Endothelial cell of umbilical vein (primary cell): ENCODE results near the gene DYNLT2. TPM values are rescaled to one million over a fixed set of nuclear protein-coding genes. Genes with fewer than 3 reads are reported as not detected.

Source experiments
- BruUV-seq: library from RNA; stranded (reverse); fragments of 400-500 nt; replicated peaks from 2 replicates; lab custom pipeline; 2021; lab: Mats Ljungman, UMichigan
- CTCF ChIA-PET: fragments of 300-600, 350-600 bp; sonication (Branson Sonifier 250); formaldehyde crosslinking; loops from one replicate; lab custom pipeline; 2021; ENCODE audit warnings: antibody characterized with exemption, inconsistent platforms; lab: Charles Lee
- POLR2A ChIA-PET: fragments of 300-600, 350-600 bp; sonication (Branson Sonifier 250); formaldehyde crosslinking; loops from one replicate; lab custom pipeline; 2021; ENCODE audit warnings: antibody characterized with exemption, inconsistent platforms; lab: Charles Lee
- DNase-seq: peaks from one replicate; pipeline ENCODE4 v3.0.0-alpha.2; 2011; ENCODE audit warnings: low read depth, low spot score
- FAIRE-seq: peaks from 2 replicates; lab custom pipeline; 2011; peaks lifted over from hg19 to GRCh38; lab: Jason Lieb, UNC
- H2AFZ ChIP-seq: 2 replicates; pipeline ENCODE4 v1.6.0; 2012; ENCODE audit warnings: low read depth, low read length, control low read depth, inconsistent platforms
- H3K27ac ChIP-seq: 2 replicates; pipeline ENCODE4 v1.5.1; 2011; ENCODE audit warnings: low read depth, mild to moderate bottlenecking, control low read depth, low read length, moderate library complexity; ENCODE audit not compliant: insufficient read depth
- H3K27me3 ChIP-seq, 2 experiments: 2 replicates each; pipeline versions ENCODE4 v1.6.0 to v1.6.1; 2011; ENCODE audit warnings: low read length in 2 of 2, mixed read lengths in 1 of 2; ENCODE audit not compliant: control insufficient read depth in 2 of 2, insufficient read depth in 2 of 2
- H3K36me3 ChIP-seq, 2 experiments: 2 replicates in 1 of 2; 3 replicates in 1 of 2; pipeline ENCODE4 v1.5.1; 2011; ENCODE audit warnings: low read length in 2 of 2, mild to moderate bottlenecking in 1 of 2, moderate library complexity in 1 of 2; ENCODE audit not compliant: control insufficient read depth in 2 of 2, insufficient read depth in 2 of 2; ENCODE audit errors: extremely low read depth in 1 of 2
- H3K4me1 ChIP-seq: 3 replicates; pipeline ENCODE4 v1.5.1; 2011; ENCODE audit warnings: mild to moderate bottlenecking, low read length; ENCODE audit not compliant: control insufficient read depth, insufficient read depth; ENCODE audit errors: extremely low read depth
- H3K4me2 ChIP-seq: 2 replicates; pipeline ENCODE4 v1.6.1; 2011; ENCODE audit warnings: low read length, control low read depth, mixed read lengths; ENCODE audit not compliant: insufficient read depth
- H3K4me3 ChIP-seq, 3 experiments: fragments of 200-600 bp in 1 of 3; sonication (generic), shearing (Covaris generic) in 1 of 3; replicated peaks in 1 of 3; 2 replicates each; pipeline ENCODE4 v1.5.1; 2011 to 2016; ENCODE audit warnings: control low read depth in 3 of 3, low read length in 3 of 3, mild to moderate bottlenecking in 2 of 3, inconsistent platforms in 1 of 3, low read depth in 1 of 3, moderate library complexity in 1 of 3; ENCODE audit not compliant: insufficient read depth in 1 of 3
- H3K79me2 ChIP-seq: 2 replicates; pipeline ENCODE4 v1.6.0; 2012; ENCODE audit warnings: low read length, inconsistent platforms; ENCODE audit not compliant: control insufficient read depth, insufficient read depth
- H3K9ac ChIP-seq: replicated peaks from 2 replicates; pipeline ENCODE3; 2011; ENCODE audit warnings: low read length, control low read depth; ENCODE audit not compliant: insufficient read depth; ENCODE audit errors: extremely low read depth
- H3K9me1 ChIP-seq: replicated peaks from 3 replicates; pipeline ENCODE4 v1.6.0; 2011; ENCODE audit warnings: mild to moderate bottlenecking, low read length; ENCODE audit not compliant: control insufficient read depth, insufficient read depth; ENCODE audit errors: extremely low read depth
- H3K9me3 ChIP-seq: replicated peaks from 2 replicates; pipeline ENCODE4 v1.5.1; 2012; ENCODE audit warnings: low read length, inconsistent platforms; ENCODE audit not compliant: control insufficient read depth, insufficient read depth
- H4K20me1 ChIP-seq: replicated peaks from 2 replicates; pipeline ENCODE3; 2011; ENCODE audit warnings: mild to moderate bottlenecking, low read length; ENCODE audit not compliant: control insufficient read depth, insufficient read depth; ENCODE audit errors: extremely low read depth
- CTCF ChIP-seq, 2 donors: IDR thresholded peaks; 1 replicate in 1 of 2; 2 replicates in 1 of 2; pipeline ENCODE4 v1.5.1; 2011; ENCODE audit warnings: low read length in 2 of 2, mild to moderate bottlenecking in 2 of 2, moderate library complexity in 2 of 2, control low read depth in 1 of 2, inconsistent platforms in 1 of 2, low read depth in 1 of 2; ENCODE audit not compliant: insufficient read depth in 1 of 2; ENCODE audit errors: extremely low read depth in 1 of 2
- EZH2 ChIP-seq: IDR thresholded peaks from 2 replicates; pipeline ENCODE4 v1.6.1; 2012; ENCODE audit warnings: borderline replicate concordance, low read depth, mild to moderate bottlenecking, moderate library complexity, low read length, inconsistent platforms; ENCODE audit not compliant: severe bottlenecking
- FOS ChIP-seq: IDR thresholded peaks from 2 replicates; pipeline ENCODE4 v1.6.1; 2011; ENCODE audit warnings: mild to moderate bottlenecking, low read length, moderate library complexity, borderline replicate concordance; ENCODE audit not compliant: insufficient read depth
- GATA2 ChIP-seq: IDR thresholded peaks from 2 replicates; pipeline ENCODE4 v1.7.0; 2011; ENCODE audit warnings: low read depth, mild to moderate bottlenecking, moderate library complexity, mixed read lengths, low read length; ENCODE audit not compliant: insufficient read length, insufficient read depth
- JUN ChIP-seq: IDR thresholded peaks from 2 replicates; pipeline ENCODE4 v1.6.1; 2011; ENCODE audit warnings: borderline replicate concordance, low read depth; ENCODE audit not compliant: insufficient read length, insufficient read depth
- MAX ChIP-seq: IDR thresholded peaks from 2 replicates; pipeline ENCODE4 v1.6.1; 2011; ENCODE audit not compliant: insufficient read depth, insufficient read length
- MYC ChIP-seq: IDR thresholded peaks from one replicate; pipeline ENCODE4 v1.6.1; 2011; ENCODE audit warnings: mild to moderate bottlenecking, low read depth, low read length
- POLR2A ChIP-seq: IDR thresholded peaks from 2 replicates; pipeline ENCODE4 v1.6.1; 2012; ENCODE audit warnings: low read depth, mild to moderate bottlenecking, control low read depth, low read length
- POLR2AphosphoS5 ChIP-seq: IDR thresholded peaks from 2 replicates; pipeline ENCODE4 v1.6.1; 2012; ENCODE audit warnings: low read depth, mild to moderate bottlenecking, control low read depth, low read length, moderate library complexity; ENCODE audit not compliant: insufficient read depth
- dilution Hi-C: fragments of 300-500 bp; cut with MboI; formaldehyde crosslinking; loops from one replicate; pipeline ENCODE4 v1.15.0; 2019; ENCODE audit warnings: low sequenced_read_pairs; ENCODE audit not compliant: extremely low pct_ligation_motif_present
- intact Hi-C: fragments of 100-400 bp; cut with micrococcal nuclease; formaldehyde crosslinking; loops from one replicate; pipeline ENCODE4 v1.10.0; 2022
- polyA plus RNA-seq, 4 experiments: library from polyadenylated mRNA; depleted of rRNA in 3 of 4; stranded (reverse) in 3 of 4; unstranded in 1 of 4; fragments of >200 nt; gene quantifications; 2 replicates each; pipeline versions ENCODE4 v1.2.1 to v1.2.3, GENCODE V29; 2011 to 2012; ENCODE audit warnings: missing spikeins in 1 of 4
- total RNA-seq: library from RNA; stranded (reverse); gene quantifications from 2 replicates; pipeline ENCODE4 v1.2.3, GENCODE V29; 2021

DYNLT2 gene
- total and polyA plus RNA-seq, 2 donors (not counting 3 experiments of a cell fraction or from before 2014, with no cell fraction given): 0.39 to 0.88 TPM

GRCh38 chr6:169714178-169714577, 37.2 kb downstream of the DYNLT2 start:
- H3K4me3 ChIP-seq: no peak overlapping the region
- no TSS peak for BruUV-seq
- no peak overlapping the region for H3K9ac ChIP-seq
- peaks cover under 1% of the 10 kb centered on the region for H3K4me1 ChIP-seq
- ChIA-PET CTCF (no interaction called here), POLR2A (no interaction called here)
- H3K36me3 ChIP-seq: peaks cover 12 to 14% of the 10 kb centered on the region in 2 experiments
- dilution Hi-C loops (no loop called here), intact Hi-C loops (no loop called here)
- H3K27me3 ChIP-seq: no peaks in the 10 kb centered on the region
- H4K20me1 ChIP-seq: no peaks in the 10 kb centered on the region
- no peaks in the 10 kb centered on the region for H3K9me3 ChIP-seq
- peaks cover 7% of the 10 kb centered on the region for H3K79me2 ChIP-seq
- H2AFZ ChIP-seq: no peak overlapping the region
- H3K27ac ChIP-seq: no peak overlapping the region
- no peak for TF ChIP-seq POLR2A
- TF ChIP-seq POLR2AphosphoS5: no peak
- TF ChIP-seq GATA2: no peak
- TF ChIP-seq MAX: no peak
- TF ChIP-seq MYC: no peak
- TF ChIP-seq CTCF (IDR thresholded peaks at IDR 0.05; ENCODE audit: extremely low read depth in 1 of 2, insufficient read depth in 1 of 2, low read depth in 1 of 2, low read length in 2 of 2): no peak
- TF ChIP-seq EZH2: no peak
- no peak for TF ChIP-seq JUN
- no peak for TF ChIP-seq FOS
- H3K4me2 ChIP-seq: no peak overlapping the region
- no peaks in the 10 kb centered on the region for H3K9me1 ChIP-seq
- DNase-seq (no peak), FAIRE-seq (no peak)
